SK-N-MC (cell line): ENCODE measurements around the gene RIPOR3.

Source experiments
- EZH2 ChIP-seq: fragments of 200-600 bp; sonication (generic); IDR thresholded peaks from one replicate; pipeline ENCODE4 v1.6.1; 2017; ENCODE audit warnings: antibody characterized with exemption
- POLR2AphosphoS5 ChIP-seq: IDR thresholded peaks from 2 replicates; pipeline ENCODE4 v1.6.1; 2012; ENCODE audit warnings: mild to moderate bottlenecking, low read depth, low read length, borderline replicate concordance

GRCh38 chr20:50594231-50594590 is 97.1 kb downstream of the RIPOR3 start:
- no peak for TF ChIP-seq EZH2
- TF ChIP-seq POLR2AphosphoS5, result no peak
